Rectal smooth muscle tissue (tissue), 1 donor: ENCODE results near the gene PRR36.

Source experiments
- H3K27ac ChIP-seq: one replicate; pipeline ENCODE4 v1.7.0; 2013; ENCODE audit warnings: low read depth, low read length, inconsistent platforms
- H3K27me3 ChIP-seq: one replicate; pipeline ENCODE4 v1.7.0; 2013; ENCODE audit warnings: low read length; ENCODE audit not compliant: control insufficient read depth, insufficient read depth
- H3K36me3 ChIP-seq: one replicate; pipeline ENCODE4 v1.7.0; 2013; ENCODE audit warnings: low read length; ENCODE audit not compliant: control insufficient read depth, insufficient read depth
- H3K4me1 ChIP-seq: one replicate; pipeline ENCODE4 v1.7.0; 2013; ENCODE audit warnings: low read length; ENCODE audit not compliant: control insufficient read depth, insufficient read depth
- H3K4me3 ChIP-seq: one replicate; pipeline ENCODE4 v1.7.0; 2013; ENCODE audit warnings: low read length
- H3K9ac ChIP-seq: one replicate; pipeline ENCODE4 v1.7.0; 2013; ENCODE audit warnings: low read length

Gene PRR36

GRCh38 chr19:7887408-7888144 is 13.4 kb upstream of the PRR36 start:
- Histone ChIP-seq H3K9ac (no peak overlapping the region), H3K27me3 (peaks cover 10% of the 10 kb centered on the region), H3K36me3 (no peaks in the 10 kb centered on the region), H3K4me1 (no peaks in the 10 kb centered on the region), H3K4me3 (no peak overlapping the region), H3K27ac (no peak overlapping the region)

GRCh38 chr19:7885818-7886217 is 11.6 kb upstream of the PRR36 start:
- H3K4me1 ChIP-seq: no peaks in the 10 kb centered on the region
- H3K36me3 ChIP-seq: no peaks in the 10 kb centered on the region
- H3K9ac ChIP-seq: no peak overlapping the region
- no peak overlapping the region for H3K4me3 ChIP-seq
- H3K27me3 ChIP-seq: peaks cover 10% of the 10 kb centered on the region
- H3K27ac ChIP-seq: no peak overlapping the region

GRCh38 chr19:7883796-7884570 is 9.8 kb upstream of the PRR36 start:
- no peaks in the 10 kb centered on the region for H3K4me1 ChIP-seq
- peaks cover 9% of the 10 kb centered on the region for H3K27me3 ChIP-seq
- H3K9ac ChIP-seq: no peak overlapping the region
- no peak overlapping the region for H3K4me3 ChIP-seq
- H3K36me3 ChIP-seq: no peaks in the 10 kb centered on the region
- no peak overlapping the region for H3K27ac ChIP-seq

GRCh38 chr19:7883105-7883504 is 8.9 kb upstream of the PRR36 start:
- no peak overlapping the region for H3K4me3 ChIP-seq

GRCh38 chr19:7881910-7882309 is 7.7 kb upstream of the PRR36 start:
- no peak overlapping the region for H3K4me3 ChIP-seq
- H3K36me3 ChIP-seq: no peaks in the 10 kb centered on the region
- H3K27me3 ChIP-seq: no peaks in the 10 kb centered on the region
- H3K9ac ChIP-seq: no peak overlapping the region
- H3K27ac ChIP-seq: no peak overlapping the region
- no peaks in the 10 kb centered on the region for H3K4me1 ChIP-seq

More at GRCh38 chr19:7883105-7883504, 8.9 kb upstream of the PRR36 start:
- Histone ChIP-seq H3K27me3 (peaks cover 2% of the 10 kb centered on the region), H3K4me1 (no peaks in the 10 kb centered on the region), H3K9ac (no peak overlapping the region), H3K36me3 (no peaks in the 10 kb centered on the region), H3K27ac (no peak overlapping the region)

- H3K9ac ChIP-seq: no peak overlapping the region
- no peak overlapping the region for H3K4me3 ChIP-seq
- no peaks in the 10 kb centered on the region for H3K36me3 ChIP-seq
- H3K27me3 ChIP-seq: peaks cover under 1% of the 10 kb centered on the region
- no peak overlapping the region for H3K27ac ChIP-seq
- no peaks in the 10 kb centered on the region for H3K4me1 ChIP-seq
These were observed 5.6 kb upstream of the PRR36 start for GRCh38 chr19:7879836-7880235.

- Histone ChIP-seq H3K27me3 (peaks cover 7% of the 10 kb centered on the region), H3K36me3 (no peaks in the 10 kb centered on the region), H3K9ac (no peak overlapping the region), H3K4me3 (no peak overlapping the region), H3K27ac (no peak overlapping the region), H3K4me1 (no peaks in the 10 kb centered on the region)
These were observed 5.1 kb upstream of the PRR36 start for GRCh38 chr19:7879111-7879807.

GRCh38 chr19:7877249-7877836 is 3.2 kb upstream of the PRR36 start:
- H3K9ac ChIP-seq: no peak overlapping the region
- no peak overlapping the region for H3K4me3 ChIP-seq
- no peaks in the 10 kb centered on the region for H3K4me1 ChIP-seq
- H3K27ac ChIP-seq: no peak overlapping the region
- peaks cover 16% of the 10 kb centered on the region for H3K27me3 ChIP-seq
- H3K36me3 ChIP-seq: no peaks in the 10 kb centered on the region

GRCh38 chr19:7874897-7875273 is 695 bp upstream of the PRR36 start:
- Histone ChIP-seq H3K4me1 (no peaks in the 10 kb centered on the region), H3K27ac (no peak overlapping the region), H3K36me3 (no peaks in the 10 kb centered on the region), H3K4me3 (no peak overlapping the region), H3K27me3 (peaks cover 16% of the 10 kb centered on the region), H3K9ac (no peak overlapping the region)

GRCh38 chr19:7873304-7874075 is 700 bp downstream of the PRR36 start:
- H3K36me3 ChIP-seq: no peaks in the 10 kb centered on the region
- H3K9ac ChIP-seq: no peak overlapping the region
- peaks cover 16% of the 10 kb centered on the region for H3K27me3 ChIP-seq
- H3K4me1 ChIP-seq: peaks cover 4% of the 10 kb centered on the region
- H3K27ac ChIP-seq: no peak overlapping the region
- H3K4me3 ChIP-seq: no peak overlapping the region

GRCh38 chr19:7872306-7873204 is 1.6 kb downstream of the PRR36 start:
- H3K36me3 ChIP-seq: no peaks in the 10 kb centered on the region
- peaks cover 5% of the 10 kb centered on the region for H3K4me1 ChIP-seq
- peak overlapping the region; percentile 57 for H3K4me3 ChIP-seq
- peaks cover 16% of the 10 kb centered on the region for H3K27me3 ChIP-seq
- no peak overlapping the region for H3K27ac ChIP-seq
- H3K9ac ChIP-seq: no peak overlapping the region
